Activated B cell treated with CpG ODN at 0.5 μM for 24 hours (primary cell): Measurements from ENCODE around the gene HOXC4. TPM values are rescaled to one million over a fixed set of nuclear protein-coding genes. Genes with fewer than 3 reads are reported as not detected.

ENCODE experiments used
- ATAC-seq: fragments of 200-7000 bp; cut with Tn5 transposase; one replicate; pipeline ENCODE4 v1.10.0; 2021; ENCODE audit warnings: low read depth, mild to moderate bottlenecking, moderate library complexity
- CTCF ChIA-PET: fragments of 350-600 bp; sonication (Branson Sonifier 250); formaldehyde crosslinking; loops from one replicate; lab custom pipeline; 2021; ENCODE audit warnings: antibody characterized with exemption; lab: Charles Lee
- POLR2A ChIA-PET: fragments of 350-600 bp; sonication (Branson Sonifier 250); formaldehyde crosslinking; loops from one replicate; lab custom pipeline; 2021; ENCODE audit warnings: antibody characterized with exemption; lab: Charles Lee
- DNase-seq: peaks from one replicate; pipeline ENCODE4 v3.0.0; 2022
- H3K27ac Mint-ChIP-seq: one replicate; pipeline ENCODE4 v1.8.0; 2020; ENCODE audit warnings: mixed read lengths
- H3K27me3 Mint-ChIP-seq: one replicate; pipeline ENCODE4 v1.8.0; 2021; ENCODE audit warnings: mixed read lengths
- H3K36me3 Mint-ChIP-seq: one replicate; pipeline ENCODE4 v1.8.0; 2021; ENCODE audit warnings: low read depth, mixed read lengths
- H3K4me1 Mint-ChIP-seq: one replicate; pipeline ENCODE4 v1.8.0; 2021; ENCODE audit warnings: mixed read lengths
- H3K4me3 Mint-ChIP-seq: one replicate; pipeline ENCODE4 v1.8.0; 2020; ENCODE audit warnings: mild to moderate bottlenecking, mixed read lengths
- H3K9me3 Mint-ChIP-seq: one replicate; pipeline ENCODE4 v1.8.0; 2020; ENCODE audit warnings: mixed read lengths
- CTCF ChIP-seq: fragments of 200-600 bp; IDR thresholded peaks from one replicate; pipeline ENCODE4 v1.8.0; 2022; ENCODE audit warnings: antibody characterized with exemption, mild to moderate bottlenecking
- intact Hi-C: fragments of 100-400 bp; cut with micrococcal nuclease; formaldehyde crosslinking; loops from one replicate; pipeline ENCODE4 v1.15.1; 2024
- total RNA-seq: library from RNA; stranded (reverse); gene quantifications from 2 replicates; pipeline ENCODE4 v1.2.3, GENCODE V29; 2022

Gene HOXC4
- total RNA-seq, 1 donor from 2014 or later = 4.3 TPM

DNA sequence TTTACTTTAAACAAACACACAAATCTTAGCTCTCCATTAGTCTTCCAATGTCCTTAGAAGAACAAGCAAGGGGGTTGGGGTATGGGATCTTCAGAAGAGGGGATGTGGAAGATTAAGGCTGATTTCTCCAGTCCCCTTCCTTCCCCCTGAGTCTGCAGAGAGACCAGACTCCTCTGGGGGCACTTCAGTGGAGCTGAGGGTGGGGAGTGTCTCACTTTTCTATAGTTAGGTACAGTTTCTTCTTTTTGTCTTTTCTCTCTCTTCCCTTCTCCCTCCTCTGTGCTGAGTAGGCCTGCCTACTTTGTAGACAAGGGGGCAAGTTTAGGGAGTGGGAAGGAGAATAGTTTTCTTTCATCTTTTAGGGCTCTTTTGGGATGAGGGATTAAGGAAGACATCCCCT is 2.5 kb downstream of the HOXC4 start:
- Mint-ChIP-seq H3K4me3 (no peak overlapping the region), H3K27ac (no peak overlapping the region), H3K36me3 (peaks cover 2% of the 10 kb centered on the region), H3K4me1 (peaks cover 39% of the 10 kb centered on the region), H3K27me3 (peaks cover 18% of the 10 kb centered on the region), H3K9me3 (no peaks in the 10 kb centered on the region)
- POLR2A ChIA-PET = no interaction called here
- CTCF ChIA-PET = no interaction called here
- no peak for TF ChIP-seq CTCF
- intact Hi-C loops = no loop called here
- ATAC-seq (no peak), DNase-seq (no peak)

DNA sequence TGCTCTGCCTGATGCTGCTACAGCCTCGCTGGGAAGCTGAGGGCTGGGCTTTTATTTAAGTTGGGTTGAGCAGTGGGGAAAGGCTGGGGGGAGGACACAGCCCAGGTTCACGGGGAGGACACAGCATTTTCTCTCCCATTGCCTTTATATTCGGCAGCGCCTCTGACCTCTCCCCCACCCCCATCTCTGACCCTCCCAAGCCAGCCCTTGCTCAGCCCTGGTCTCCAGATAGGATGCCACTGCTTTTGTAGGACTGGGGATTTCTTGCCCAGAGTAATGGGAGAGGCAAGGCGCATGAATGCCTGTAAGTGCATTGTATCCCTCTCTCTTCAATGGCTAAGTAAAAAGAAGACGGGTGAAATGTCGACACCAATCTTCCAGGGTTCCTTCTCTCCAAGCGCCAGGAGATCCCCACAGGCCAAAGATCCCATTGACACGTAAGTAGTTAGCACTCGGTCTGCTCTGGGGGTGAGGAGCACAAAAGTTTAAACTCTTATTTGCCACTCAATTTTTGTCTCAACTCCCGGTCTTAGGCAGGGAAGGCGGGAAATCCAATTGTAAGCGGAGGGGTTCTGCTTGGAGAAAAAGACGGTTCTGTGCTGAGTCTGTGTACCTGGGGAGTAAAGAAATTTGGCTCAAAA is 4.6 kb downstream of the HOXC4 start:
- H3K4me1 Mint-ChIP-seq = peaks cover 19% of the 10 kb centered on the region
- H3K36me3 Mint-ChIP-seq = peaks cover 2% of the 10 kb centered on the region
- intact Hi-C loops = no loop called here
- ChIA-PET CTCF (no interaction called here), POLR2A (interaction anchor here (0.6 kb wide), 1 partner anchor 81 kb away, joined by 4 read pairs; no protein-coding TSS in a partner anchor)
- peaks cover 31% of the 10 kb centered on the region for H3K27me3 Mint-ChIP-seq
- DNase-seq (no peak), ATAC-seq (no peak)
- no peak overlapping the region for H3K4me3 Mint-ChIP-seq
- no peak for TF ChIP-seq CTCF
- H3K9me3 Mint-ChIP-seq = no peaks in the 10 kb centered on the region
- no peak overlapping the region for H3K27ac Mint-ChIP-seq

- no peak for TF ChIP-seq CTCF
- Mint-ChIP-seq H3K4me3 (no peak overlapping the region), H3K36me3 (peaks cover 2% of the 10 kb centered on the region), H3K27me3 (peaks cover 31% of the 10 kb centered on the region), H3K4me1 (peaks cover 11% of the 10 kb centered on the region), H3K27ac (no peak overlapping the region), H3K9me3 (no peaks in the 10 kb centered on the region)
- ATAC-seq (no peak), DNase-seq (no peak)
- POLR2A ChIA-PET = no interaction called here
- intact Hi-C loops = no loop called here
- CTCF ChIA-PET = no interaction called here
Measured at GRCh38 chr12:54059668-54060067, 6.0 kb downstream of the HOXC4 start.

- Mint-ChIP-seq H3K4me1 (peaks cover 7% of the 10 kb centered on the region), H3K9me3 (no peaks in the 10 kb centered on the region), H3K27ac (no peak overlapping the region), H3K36me3 (peaks cover 2% of the 10 kb centered on the region), H3K27me3 (peaks cover 31% of the 10 kb centered on the region), H3K4me3 (no peak overlapping the region)
- ATAC-seq (no peak), DNase-seq (no peak)
- intact Hi-C loops = no loop called here
- no peak for TF ChIP-seq CTCF
- ChIA-PET POLR2A (no interaction called here), CTCF (no interaction called here)
Measured at GRCh38 chr12:54060174-54060974, 6.7 kb downstream of the HOXC4 start.

DNA sequence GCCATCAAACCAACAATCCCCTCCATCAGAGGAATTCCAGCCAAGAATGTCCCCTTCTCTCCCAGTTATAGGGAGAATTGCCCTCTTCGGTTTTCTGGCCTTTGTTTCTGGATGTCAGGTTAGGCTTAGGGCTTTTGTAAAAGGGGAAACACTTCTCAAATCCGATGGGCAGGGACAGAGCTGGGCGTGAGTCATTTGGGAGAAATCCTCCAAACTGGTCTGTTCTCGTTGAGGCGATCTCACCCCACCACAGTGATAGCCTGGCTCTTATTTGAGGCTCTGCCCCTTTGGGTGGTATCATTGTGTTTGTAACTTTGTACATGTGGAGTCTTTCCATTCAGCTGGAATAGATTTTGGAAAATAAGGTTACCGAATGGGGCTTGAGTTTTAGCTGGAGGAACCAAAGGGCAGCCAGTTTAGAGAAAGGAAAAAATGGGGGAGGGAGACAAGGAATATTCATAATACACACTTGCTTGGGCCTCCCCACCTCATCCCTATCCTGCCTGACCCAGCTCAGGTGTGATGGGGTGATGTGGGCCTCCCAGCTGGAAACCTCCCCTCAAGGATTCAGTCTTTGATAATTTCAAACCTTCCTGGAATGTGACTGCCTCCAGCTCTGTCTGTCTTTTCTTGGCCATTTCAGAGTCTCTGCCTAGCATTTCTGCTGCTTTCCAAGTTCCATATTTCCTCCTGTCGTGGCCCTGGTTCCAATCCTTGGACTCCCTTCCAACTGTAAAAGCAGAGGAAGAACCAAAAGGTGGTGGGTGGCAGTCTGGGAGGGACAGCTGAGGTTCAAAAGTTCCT is 7.5 kb downstream of the HOXC4 start:
- TF ChIP-seq CTCF = no peak
- H3K4me3 Mint-ChIP-seq = no peak overlapping the region
- ChIA-PET POLR2A (no interaction called here), CTCF (no interaction called here)
- peaks cover 35% of the 10 kb centered on the region for H3K27me3 Mint-ChIP-seq
- H3K9me3 Mint-ChIP-seq = no peaks in the 10 kb centered on the region
- H3K4me1 Mint-ChIP-seq = peaks cover 1% of the 10 kb centered on the region
- no peak for DNase-seq
- peaks cover 2% of the 10 kb centered on the region for H3K36me3 Mint-ChIP-seq
- H3K27ac Mint-ChIP-seq = no peak overlapping the region
- no peak for ATAC-seq
- intact Hi-C loops = no loop called here
